Limb (tissue), 2 donors: ENCODE measurements around the gene CAAP1.
"Not testable (repeated sequence)": the region's sequence is repeated elsewhere in the genome, so short reads cannot be mapped to it uniquely, and the experiment has no call there.

ENCODE experiments used
- DNase-seq, 2 donors: peaks; one replicate each; pipeline ENCODE4 v3.0.0-alpha.2; 2016; ENCODE audit errors: extremely low spot score in 2 of 2

Gene CAAP1

GRCh38 chr9:26833792-26834191 is 58.8 kb downstream of the CAAP1 start:
- no peak for DNase-seq

GRCh38 chr9:26828391-26828955 is 64.1 kb downstream of the CAAP1 start:
- DNase-seq: not testable (repeated sequence)

- DNase-seq: no peak
Observed at GRCh38 chr9:26814799-26815198, 77.8 kb downstream of the CAAP1 start.

GRCh38 chr9:26813247-26813646 is 79.4 kb downstream of the CAAP1 start:
- DNase-seq: no peak

GRCh38 chr9:26812217-26812616 is 80.4 kb downstream of the CAAP1 start:
- no peak for DNase-seq

GRCh38 chr9:26811106-26811505 is 81.5 kb downstream of the CAAP1 start:
- DNase-seq: no peak

GRCh38 chr9:26809795-26810194 is 82.8 kb downstream of the CAAP1 start:
- no peak for DNase-seq

GRCh38 chr9:26807161-26807560 is 85.4 kb downstream of the CAAP1 start:
- no peak for DNase-seq

GRCh38 chr9:26802921-26803320 is 89.7 kb downstream of the CAAP1 start:
- DNase-seq: no peak

GRCh38 chr9:26801772-26802171 is 90.8 kb downstream of the CAAP1 start:
- DNase-seq: no peak

- no peak for DNase-seq
Observed at GRCh38 chr9:26800322-26800721, 92.3 kb downstream of the CAAP1 start.

GRCh38 chr9:26791274-26791673 is 101.3 kb downstream of the CAAP1 start:
- no peak for DNase-seq
